ENCODE results near the gene COX6A2.

DNA sequence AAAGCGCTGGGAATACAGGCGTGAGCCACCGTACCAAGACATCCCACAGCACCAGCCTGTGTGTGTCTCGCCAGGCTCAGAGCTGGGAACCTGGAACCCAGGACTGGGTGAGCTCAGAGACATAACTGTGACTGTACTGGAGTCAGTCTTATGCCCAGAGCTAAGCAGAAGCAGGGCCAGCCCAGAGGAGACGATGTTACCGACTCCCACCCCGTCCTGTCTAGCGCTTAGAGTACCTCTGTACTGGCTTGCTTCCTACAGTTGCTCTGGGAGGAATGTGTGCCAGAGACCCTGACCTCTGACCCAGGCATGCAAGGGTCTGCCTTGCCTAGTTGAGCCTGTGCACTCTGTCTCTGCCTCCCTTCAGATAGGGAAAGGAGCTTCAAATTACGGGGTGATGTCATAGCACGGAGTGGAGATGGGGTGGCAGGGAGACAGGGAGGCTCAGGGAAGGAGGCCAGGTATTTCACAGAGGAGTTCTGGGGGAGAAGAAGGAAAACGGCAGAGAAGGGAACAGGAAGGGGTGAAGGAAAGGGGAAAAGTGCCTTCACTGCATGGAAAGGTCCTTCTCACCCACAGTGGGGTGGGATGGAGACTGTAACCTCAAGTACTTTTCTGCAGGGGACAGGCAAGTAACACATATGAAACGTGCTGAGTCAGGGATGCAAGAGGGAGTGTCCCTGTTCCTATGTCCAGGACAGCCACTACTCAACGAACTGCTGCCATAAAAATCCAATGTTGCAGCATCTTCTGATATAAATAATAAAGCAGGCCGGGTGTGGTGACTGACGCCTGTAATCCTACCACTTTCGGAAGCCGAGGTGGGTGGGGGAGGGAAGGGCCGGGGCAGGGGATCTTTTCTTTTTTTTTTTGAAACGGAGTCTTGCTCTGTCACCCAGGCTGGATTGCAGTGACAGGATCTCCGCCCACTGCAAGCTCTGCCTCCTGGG, 25.4 kb upstream of the COX6A2 start:
- TF ChIP-seq POLR2AphosphoS5 (IDR thresholded peaks at IDR 0.05), result no peak
- no peak for TF ChIP-seq CTCF (IDR thresholded peaks at IDR 0.05)

Measured in prostate gland (tissue), 2 donors.